H7 (cell line): Measurements from ENCODE around the gene SREBF1. TPM values are rescaled to one million over a fixed set of nuclear protein-coding genes. Genes with fewer than 3 reads are reported as not detected.
A peak's percentile ranks its signal among the peaks of the same experiment; 100 is the strongest.

Experiments used
- DNase-seq: peaks from one replicate; pipeline ENCODE4 v3.0.0; 2012
- H3K27me3 ChIP-seq: 2 replicates; pipeline ENCODE4 v1.6.0; 2011; ENCODE audit warnings: mild to moderate bottlenecking, low read length; ENCODE audit not compliant: control insufficient read depth, insufficient read depth
- H3K36me3 ChIP-seq: replicated peaks from 2 replicates; pipeline ENCODE4 v1.5.1; 2011; ENCODE audit warnings: low read length; ENCODE audit not compliant: control insufficient read depth, insufficient read depth
- H3K4me3 ChIP-seq: 2 replicates; pipeline ENCODE4 v1.5.1; 2011; ENCODE audit warnings: low read depth, mild to moderate bottlenecking, control low read depth, low read length, moderate library complexity; ENCODE audit not compliant: insufficient read depth
- total RNA-seq: library from RNA; depleted of rRNA; stranded (reverse); fragments of >200 nt; shearing (Covaris generic); gene quantifications from 2 replicates; pipeline ENCODE4 v1.2.3, GENCODE V29; 2014

Gene SREBF1
- total RNA-seq, 1 experiment from 2014 or later = 43.6 TPM

DNA sequence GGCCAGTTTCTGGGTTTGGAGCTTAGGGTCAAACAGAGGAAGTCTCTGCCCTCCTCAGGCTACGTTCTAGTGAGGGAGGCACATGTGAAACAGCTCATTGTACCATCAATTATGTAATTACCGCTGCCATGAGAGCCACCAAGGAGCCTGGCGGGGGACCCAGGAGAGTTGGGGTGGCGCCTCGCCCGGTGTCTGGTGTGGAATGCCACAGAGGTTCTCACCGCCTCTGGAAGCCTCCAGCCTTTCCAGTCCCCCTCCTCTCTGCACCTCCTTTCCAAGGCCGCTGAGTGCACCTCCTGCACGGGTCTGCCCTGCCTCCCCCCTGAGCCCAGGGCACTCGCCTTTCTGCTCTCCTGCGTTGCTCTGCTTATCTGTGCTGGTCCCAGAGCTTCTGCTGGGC is 51.4 kb downstream of the SREBF1 start:
- Histone ChIP-seq H3K36me3 (no peaks in the 10 kb centered on the region), H3K27me3 (peaks cover 12% of the 10 kb centered on the region; the same call in 1 of the 2 replicates), H3K4me3 (no peak overlapping the region)
- DNase-seq = no peak

DNA sequence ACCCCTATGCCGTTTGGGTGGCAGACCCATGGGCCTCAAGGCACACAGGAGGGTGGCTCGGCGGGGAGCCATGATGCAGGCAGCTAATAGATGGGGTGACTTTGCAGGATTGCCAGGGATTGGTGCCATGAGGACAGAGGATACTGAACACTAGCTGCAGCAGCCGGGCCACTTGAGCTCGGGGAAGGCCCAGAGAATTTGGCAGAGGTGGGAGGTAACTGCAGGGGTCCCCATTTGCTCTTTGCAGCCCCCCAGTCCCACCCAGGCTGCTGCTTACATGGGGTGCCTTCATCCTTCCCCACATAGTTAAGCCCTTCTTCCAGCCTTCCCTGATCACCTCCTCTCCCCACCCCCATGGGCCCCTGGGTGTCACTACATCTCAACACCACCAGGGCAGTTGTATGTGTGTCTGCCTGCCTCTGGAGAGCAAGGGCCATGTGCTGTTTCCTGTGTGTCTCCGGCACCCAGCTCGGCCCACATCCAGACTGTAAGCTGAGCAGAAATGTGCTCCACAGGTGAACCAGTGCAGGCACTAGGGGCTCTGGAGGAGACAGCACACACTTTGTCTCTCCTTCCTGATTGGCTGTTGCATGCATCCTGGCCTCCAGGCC is 52.0 kb downstream of the SREBF1 start:
- DNase-seq = no peak
- no peaks in the 10 kb centered on the region for H3K36me3 ChIP-seq
- H3K27me3 ChIP-seq = peaks cover 12% of the 10 kb centered on the region; the same call in 1 of the 2 replicates
- no peak overlapping the region for H3K4me3 ChIP-seq

DNA sequence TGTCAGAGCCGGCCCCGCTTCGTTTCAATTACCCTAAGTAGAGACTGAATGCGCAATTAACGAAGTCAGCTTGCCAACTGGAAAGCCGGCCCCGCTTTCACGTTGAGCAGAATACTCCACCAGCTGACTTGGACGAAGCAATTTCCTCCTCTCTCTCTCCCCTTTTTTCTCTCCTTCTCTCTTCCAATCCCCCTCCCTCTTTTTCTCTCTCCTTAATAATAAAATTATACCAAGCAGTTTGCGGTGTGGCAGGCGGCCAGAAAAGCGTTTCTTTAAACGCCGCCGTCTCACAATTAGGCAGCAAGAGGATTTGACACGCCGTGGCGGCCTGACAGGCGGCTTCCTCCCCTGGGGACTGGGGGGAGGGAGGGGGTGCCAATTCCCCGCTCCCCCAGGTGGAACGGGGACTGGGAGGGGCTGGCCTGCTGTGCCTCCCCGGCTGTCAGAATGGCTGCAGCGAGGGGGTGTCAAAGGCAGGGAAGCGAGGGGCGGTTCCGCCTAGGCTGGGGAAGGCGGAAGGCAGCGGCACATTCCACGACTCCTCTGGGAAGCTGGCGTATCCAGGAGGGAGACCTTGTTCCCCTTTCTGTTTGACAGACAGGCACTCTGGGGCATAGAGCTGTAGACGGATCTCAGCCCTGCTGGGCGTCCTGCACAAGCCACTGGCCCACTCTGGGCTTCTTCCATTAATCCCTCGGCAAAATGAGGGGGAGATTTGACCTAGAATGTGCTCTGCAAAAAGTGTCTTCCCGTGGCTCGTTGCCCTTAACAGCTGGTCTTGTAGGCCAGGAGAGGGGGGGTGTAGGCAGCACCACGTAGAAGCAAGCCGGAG is 52.7 kb downstream of the SREBF1 start:
- peaks cover 12% of the 10 kb centered on the region; the same call in 1 of the 2 replicates for H3K27me3 ChIP-seq
- peak; percentile 79 for DNase-seq
- peak overlapping the region; percentile 89 for H3K4me3 ChIP-seq
- no peaks in the 10 kb centered on the region for H3K36me3 ChIP-seq

DNA sequence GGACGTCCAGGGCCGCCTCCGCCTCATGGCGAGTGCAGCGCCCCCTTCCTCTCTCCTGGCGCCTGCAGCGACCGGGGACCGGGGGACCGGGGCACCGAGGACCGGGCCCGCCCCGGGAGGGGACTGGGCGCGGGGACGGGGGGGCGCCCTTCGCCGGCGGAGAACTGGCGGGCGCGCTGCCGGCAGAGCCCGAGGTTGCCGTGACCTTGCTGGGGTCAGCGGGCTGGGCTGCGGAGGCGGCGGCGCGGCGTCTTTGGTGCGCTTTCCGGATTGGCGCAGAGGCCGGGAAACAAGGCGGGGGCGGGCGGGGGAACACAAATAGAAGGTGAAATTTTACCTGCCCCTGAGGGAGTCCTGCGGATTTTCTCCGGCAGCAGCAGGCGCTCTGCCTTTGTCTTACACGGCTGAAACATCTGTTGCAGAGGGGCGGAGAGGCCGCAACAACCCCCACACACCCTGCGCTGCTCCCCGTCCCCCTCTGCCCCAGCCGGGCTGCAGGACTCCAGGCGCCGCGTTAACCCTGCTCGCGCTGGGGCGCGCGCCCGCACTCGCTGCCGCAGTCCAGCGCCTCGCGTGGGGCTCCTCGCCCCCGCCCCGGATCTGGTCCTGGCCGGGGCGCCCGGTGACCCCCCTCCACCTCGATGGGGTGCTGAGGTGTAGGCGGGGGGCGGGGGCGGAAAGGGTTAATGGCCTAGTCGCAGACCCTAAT is 53.5 kb downstream of the SREBF1 start:
- Histone ChIP-seq H3K27me3 (peaks cover 12% of the 10 kb centered on the region; the same call in 1 of the 2 replicates), H3K4me3 (peak overlapping the region; percentile 89), H3K36me3 (no peaks in the 10 kb centered on the region)
- peak; percentile 92 for DNase-seq

DNA sequence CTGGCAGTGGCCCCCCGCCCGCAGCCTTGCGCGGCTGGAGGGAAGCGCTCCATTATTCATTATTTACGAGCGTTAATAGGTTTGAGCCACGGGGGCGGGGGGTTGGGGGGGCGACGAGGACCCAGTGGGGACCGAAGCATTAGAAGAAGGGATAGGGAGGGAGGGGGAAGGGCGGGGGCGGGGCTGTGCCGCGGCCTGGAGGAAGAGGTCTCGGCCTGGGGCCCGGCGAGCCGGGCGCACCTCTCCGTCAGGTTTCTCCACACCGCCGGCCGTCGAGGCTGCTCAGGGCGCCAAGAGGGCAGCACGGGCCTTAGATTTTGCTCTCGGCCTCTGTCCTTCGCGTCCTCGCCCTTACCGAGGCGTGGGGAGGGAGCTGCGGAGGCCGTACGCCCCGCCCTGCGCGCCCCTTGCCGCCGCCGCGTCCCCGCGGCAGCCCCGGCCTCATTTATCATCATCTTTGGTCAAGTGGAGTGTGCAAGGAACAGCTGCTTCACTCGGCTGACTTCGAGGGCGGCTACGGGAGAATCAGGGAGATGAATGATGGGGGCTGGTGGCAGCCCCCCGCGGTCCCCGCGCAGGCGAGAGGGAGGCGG is 54.2 kb downstream of the SREBF1 start:
- DNase-seq = peak; percentile 88
- H3K27me3 ChIP-seq = peaks cover 12% of the 10 kb centered on the region; the same call in 1 of the 2 replicates
- H3K36me3 ChIP-seq = no peaks in the 10 kb centered on the region
- H3K4me3 ChIP-seq = peak overlapping the region; percentile 89

DNA sequence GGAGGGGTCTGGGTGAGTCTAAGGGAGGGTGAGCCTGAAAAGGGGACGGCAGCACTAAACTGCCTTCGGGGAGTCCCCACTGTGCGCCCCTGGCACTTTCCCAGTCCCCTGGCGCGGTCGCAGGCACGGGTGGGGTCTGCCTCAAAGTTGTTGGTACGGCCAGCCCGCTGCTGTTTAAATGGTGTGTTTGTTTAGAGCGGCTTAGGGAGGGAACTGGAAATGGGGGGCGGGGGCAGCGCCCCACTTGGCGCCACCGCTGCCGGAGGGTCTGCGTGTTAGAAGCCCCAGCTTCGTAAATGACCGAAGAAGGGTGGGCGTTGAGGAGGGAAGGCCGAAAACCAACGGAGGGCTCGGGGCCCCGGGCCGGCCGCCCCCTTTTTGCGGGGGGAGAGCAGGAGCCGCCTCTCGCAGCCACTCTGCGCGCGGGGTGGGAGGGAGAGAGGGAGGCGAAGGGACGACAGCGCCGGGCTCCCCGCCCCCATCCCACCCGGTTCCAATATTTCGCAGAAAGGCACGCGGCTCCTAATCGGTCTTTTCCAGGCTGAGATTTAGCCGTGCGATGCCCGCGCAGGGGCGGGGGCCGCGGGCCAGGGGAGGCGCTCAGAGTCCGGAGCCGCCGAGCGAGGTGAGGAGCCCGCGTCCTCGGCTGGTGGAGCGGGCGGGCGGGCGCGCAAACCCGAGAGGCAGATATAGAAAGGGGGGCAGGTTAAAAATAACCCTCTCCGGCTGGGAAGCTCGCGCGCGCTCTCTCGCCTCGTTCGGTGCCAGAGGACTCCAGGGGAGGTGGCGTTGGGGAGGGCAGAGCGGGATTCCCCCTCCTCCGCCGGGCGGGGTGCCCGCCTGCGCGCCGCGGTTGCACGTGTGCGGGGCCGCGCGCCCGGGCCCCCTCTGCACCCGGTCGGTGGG is 54.9 kb downstream of the SREBF1 start:
- Histone ChIP-seq H3K27me3 (peaks cover 12% of the 10 kb centered on the region; the same call in 1 of the 2 replicates), H3K4me3 (peak overlapping the region; percentile 89), H3K36me3 (no peaks in the 10 kb centered on the region)
- peak; percentile 88 for DNase-seq

DNA sequence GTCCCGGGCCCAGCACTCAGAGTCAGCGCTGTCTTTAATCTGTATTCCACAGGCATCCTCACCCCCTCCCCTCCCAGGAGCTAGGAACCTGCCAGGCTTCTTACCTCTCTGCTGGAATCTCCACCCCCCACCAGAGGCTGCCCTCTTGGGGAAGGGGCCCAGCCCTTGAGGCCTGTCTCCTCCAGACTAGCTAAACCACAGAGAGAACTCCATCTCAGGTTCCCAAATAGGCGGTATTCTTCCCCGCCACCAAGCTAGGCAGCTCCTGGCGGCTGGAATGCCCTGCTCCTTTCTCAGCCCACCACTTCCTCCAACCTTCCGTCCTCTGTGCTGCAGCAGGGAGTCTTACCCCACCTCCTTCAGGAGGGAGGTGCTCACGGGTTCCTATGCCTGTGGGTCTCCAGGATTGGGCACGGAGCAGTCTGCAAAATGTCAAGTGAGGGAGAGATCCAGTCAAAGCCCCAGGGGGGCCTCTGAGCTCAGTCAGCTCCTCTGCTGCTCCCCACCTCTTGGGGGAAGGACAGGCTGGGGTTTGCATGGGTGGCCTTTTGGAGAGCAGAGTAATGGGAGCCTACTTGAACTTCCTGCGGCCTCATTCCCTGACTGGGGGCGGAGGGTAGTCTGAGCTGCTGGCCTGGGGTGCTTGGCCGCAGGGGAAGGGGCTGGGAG is 55.7 kb downstream of the SREBF1 start:
- peak; percentile 82 for DNase-seq
- Histone ChIP-seq H3K27me3 (peaks cover 12% of the 10 kb centered on the region; the same call in 1 of the 2 replicates), H3K4me3 (peak overlapping the region; percentile 89), H3K36me3 (no peaks in the 10 kb centered on the region)

DNA sequence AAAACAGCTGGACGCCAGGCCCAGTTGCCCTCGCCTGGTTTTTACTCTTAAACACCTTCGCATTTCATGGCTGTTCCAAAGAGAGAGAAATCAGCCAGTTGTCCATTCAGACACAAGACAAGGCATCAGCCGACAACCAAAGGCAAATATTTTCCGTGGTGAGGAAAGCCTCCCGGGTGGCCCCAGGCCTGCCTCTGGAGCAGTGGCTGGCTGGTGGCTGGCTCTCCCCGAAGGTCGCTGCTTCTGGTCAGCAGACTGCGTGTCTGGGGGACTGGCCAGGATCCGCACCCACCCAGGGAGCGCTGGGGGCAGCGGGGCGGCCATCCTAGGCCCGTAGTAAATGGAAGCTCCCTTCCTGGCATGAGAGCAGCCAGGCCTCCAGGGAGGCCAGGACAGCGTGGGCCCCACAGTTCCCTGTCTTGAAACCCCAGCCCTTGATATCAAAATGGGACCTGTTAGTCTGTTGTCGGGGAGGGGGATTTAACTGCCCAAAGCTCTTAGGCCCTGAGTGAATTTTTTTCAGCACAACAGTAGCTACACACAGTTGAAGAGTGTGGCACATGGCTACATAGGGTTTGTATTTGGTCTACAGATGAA is 57.7 kb downstream of the SREBF1 start:
- Histone ChIP-seq H3K27me3 (peaks cover 2% of the 10 kb centered on the region; the same call in 1 of the 2 replicates), H3K4me3 (no peak overlapping the region)
- no peak for DNase-seq

DNA sequence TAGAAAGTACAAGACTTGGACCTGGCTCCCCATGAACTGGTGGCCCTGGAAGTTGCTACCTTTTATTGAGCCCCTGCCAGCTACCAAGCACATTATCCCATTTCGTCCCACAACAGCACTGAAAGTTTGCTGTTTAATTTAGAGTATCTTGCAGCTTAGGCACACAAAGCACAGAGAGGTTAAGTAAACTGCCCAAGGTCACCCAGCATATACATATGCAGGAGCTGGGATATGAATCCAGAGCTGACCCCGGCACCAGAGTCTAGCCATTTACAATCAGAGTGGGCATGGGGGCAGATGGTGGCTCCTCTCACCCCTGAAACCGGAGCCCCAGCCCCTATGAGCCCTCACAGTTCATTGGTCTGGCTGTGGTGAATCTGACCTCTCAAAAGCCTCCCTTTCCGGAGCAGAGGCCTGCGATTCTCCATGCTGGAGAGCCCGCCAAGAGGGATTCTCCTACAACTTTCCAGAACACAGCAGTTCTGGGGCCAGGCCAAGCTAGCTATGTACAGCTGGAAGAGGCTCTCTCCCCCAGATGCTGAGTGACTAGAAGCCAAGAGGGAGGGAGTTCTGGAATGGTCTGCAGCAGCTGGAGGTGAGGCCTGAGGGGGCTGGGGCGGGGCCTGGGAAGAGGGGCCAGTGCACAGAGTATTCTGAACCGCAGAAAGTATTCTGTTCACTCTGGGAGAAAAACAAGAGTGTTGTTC is 58.3 kb downstream of the SREBF1 start:
- Histone ChIP-seq H3K27me3 (peaks cover 2% of the 10 kb centered on the region; the same call in 1 of the 2 replicates), H3K36me3 (no peaks in the 10 kb centered on the region), H3K4me3 (no peak overlapping the region)
- no peak for DNase-seq

More for the DNA sequence above, 57.7 kb downstream of the SREBF1 start:
- H3K36me3 ChIP-seq = no peaks in the 10 kb centered on the region

DNA sequence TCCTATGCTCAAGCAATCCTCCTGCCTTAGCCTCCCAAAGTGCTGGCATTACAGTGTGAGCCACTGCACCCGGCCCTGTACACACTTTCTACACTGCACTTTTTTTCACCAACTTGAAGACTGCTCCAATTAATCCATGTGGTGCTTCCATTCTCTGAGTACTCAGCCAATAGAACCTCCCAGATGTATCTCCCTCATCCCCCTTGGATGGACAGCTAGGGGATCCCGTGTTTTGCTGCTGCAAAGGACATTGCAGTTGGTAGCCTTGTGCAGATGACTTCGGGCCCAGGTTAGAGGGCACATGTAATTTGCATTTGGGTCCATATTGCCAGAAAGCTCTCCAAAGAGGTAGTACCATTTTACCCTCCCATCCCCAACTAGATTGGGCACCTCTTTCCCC is 59.9 kb downstream of the SREBF1 start:
- Histone ChIP-seq H3K4me3 (no peak overlapping the region), H3K27me3 (no peaks in the 10 kb centered on the region; the same call in 1 of the 2 replicates), H3K36me3 (no peaks in the 10 kb centered on the region)
- DNase-seq = no peak

DNA sequence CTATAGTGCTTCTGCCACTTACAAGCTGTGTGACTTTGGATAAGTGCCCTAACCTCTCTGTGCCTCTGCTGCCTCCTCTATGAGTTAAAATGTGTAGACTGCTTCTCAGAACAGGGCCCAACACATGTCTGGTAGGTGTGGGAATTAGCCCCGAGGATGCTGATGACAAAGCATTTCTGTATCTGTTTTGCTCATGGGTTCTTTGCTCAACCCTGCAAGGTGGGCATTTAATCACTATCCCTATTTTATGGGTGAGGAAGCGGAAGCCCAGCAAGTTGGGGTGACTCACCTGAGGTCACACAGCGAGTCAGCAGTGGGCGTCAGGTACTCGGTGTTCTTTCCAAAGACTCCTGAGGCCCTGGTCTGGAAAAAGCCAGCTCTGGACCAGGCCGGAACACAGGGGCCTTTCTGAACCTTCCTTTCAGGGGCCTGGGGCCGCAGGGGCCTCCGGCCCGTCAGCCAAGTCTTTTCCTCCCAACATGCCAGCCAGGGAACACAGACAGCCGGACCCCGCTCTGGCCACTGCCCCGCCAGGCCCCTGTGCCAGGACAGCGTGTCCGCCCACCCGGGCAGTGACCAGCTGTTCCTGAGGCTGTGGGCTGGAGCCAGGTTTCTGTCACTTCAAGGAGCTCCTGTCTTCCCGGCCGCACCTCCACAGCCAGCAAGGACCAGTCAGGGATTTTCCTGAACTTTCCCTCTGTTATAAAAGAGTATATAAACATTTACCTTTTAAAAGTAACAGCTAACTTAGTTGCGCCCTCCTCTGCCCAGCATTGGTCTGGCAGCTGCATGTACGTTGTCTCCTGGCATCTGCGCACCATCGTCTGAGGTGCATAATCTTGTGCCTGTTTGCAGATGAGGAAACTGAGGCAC is 62.5 kb downstream of the SREBF1 start:
- H3K4me3 ChIP-seq = no peak overlapping the region
- no peak for DNase-seq
- no peaks in the 10 kb centered on the region; the same call in 1 of the 2 replicates for H3K27me3 ChIP-seq
- no peaks in the 10 kb centered on the region for H3K36me3 ChIP-seq

DNA sequence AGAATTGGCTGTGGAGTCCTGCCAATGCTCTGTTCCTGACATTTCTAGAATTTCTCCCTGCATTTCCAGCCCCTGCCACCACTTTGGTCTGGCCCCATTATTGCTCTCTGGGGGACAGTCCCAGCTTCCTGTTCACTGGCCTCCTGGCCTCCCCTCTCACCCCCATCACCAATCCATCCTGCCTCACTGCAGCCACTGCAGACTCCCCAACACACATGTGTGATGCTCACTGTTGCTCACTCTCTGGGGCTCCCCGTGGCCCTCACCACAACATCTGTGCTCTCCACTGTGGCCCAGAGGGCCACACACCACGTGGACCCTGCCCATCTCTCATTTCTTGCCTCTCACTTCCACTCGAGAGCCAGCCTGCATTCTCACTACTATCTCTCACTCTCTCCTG is 64.6 kb downstream of the SREBF1 start:
- no peak for DNase-seq
- H3K4me3 ChIP-seq = no peak overlapping the region
- H3K36me3 ChIP-seq = no peaks in the 10 kb centered on the region
- H3K27me3 ChIP-seq = no peaks in the 10 kb centered on the region
